Measurements from ENCODE around the gene HOXB7. TPM values are rescaled to one million over a fixed set of nuclear protein-coding genes. Genes with fewer than 3 reads are reported as not detected.

HOXB7 gene
- total RNA-seq, 2 experiments from 2014 or later = 0.29 TPM; not detected in 1

GRCh38 chr17:48594538-48595277, 16.1 kb downstream of the HOXB7 start:
- intact Hi-C loops (cut with micrococcal nuclease) = loop anchor here (2.0 kb wide), 1 partner anchor 570 kb away; no protein-coding TSS in a partner anchor
- Mint-ChIP-seq H3K36me3 (ENCODE audit: low read depth) (no peaks in the 10 kb centered on the region), H3K27ac (no peak overlapping the region), H3K27me3 (ENCODE audit: low read depth) (peaks cover 90% of the 10 kb centered on the region), H3K4me1 (ENCODE audit: low read depth) (peaks cover 34% of the 10 kb centered on the region), H3K9me3 (no peaks in the 10 kb centered on the region), H3K4me3 (no peak overlapping the region)
- CTCF ChIA-PET = interaction anchor here (0.7 to 3.5 kb wide), 8 partner anchors 12 to 335 kb away, joined by 3 to 19 read pairs (median 3); no protein-coding TSS in a partner anchor
- DNase-seq = no peak

- CTCF ChIA-PET = interaction anchor here (0.6 to 3.8 kb wide), 35 partner anchors 11 to 568 kb away, joined by 3 to 40 read pairs (median 4); no protein-coding TSS in a partner anchor
- H3K4me3 Mint-ChIP-seq = peak overlapping the region; percentile 77
- H3K4me1 Mint-ChIP-seq (ENCODE audit: low read depth) = peaks cover 36% of the 10 kb centered on the region
- DNase-seq = peak; percentile 87
- no peaks in the 10 kb centered on the region for H3K36me3 Mint-ChIP-seq (ENCODE audit: low read depth)
- intact Hi-C loops (cut with micrococcal nuclease) = loop anchor here (1.0 to 2.0 kb wide), 4 partner anchors 258 to 569 kb away; no protein-coding TSS in a partner anchor
- H3K9me3 Mint-ChIP-seq = no peaks in the 10 kb centered on the region
- H3K27me3 Mint-ChIP-seq (ENCODE audit: low read depth) = peaks cover 90% of the 10 kb centered on the region
- H3K27ac Mint-ChIP-seq = no peak overlapping the region
Observed at GRCh38 chr17:48593840-48594537, 16.8 kb downstream of the HOXB7 start.

GRCh38 chr17:48593126-48593829, 17.5 kb downstream of the HOXB7 start, which contains the start of gene HOXB5:
Gene HOXB5 (minus strand): TSS chr17:48593779. CDS start chr17:48593682, 97 bp downstream.
- peak; percentile 43 for DNase-seq
- peak within 1 kb of the TSS; percentile 77 for H3K4me3 Mint-ChIP-seq
- intact Hi-C loops (cut with micrococcal nuclease) = loop anchor here (1.0 to 2.0 kb wide), 3 partner anchors 257 to 458 kb away; no protein-coding TSS in a partner anchor
- no peak within 1 kb of the TSS for H3K27ac Mint-ChIP-seq
- peaks cover 90% of the 10 kb centered on the region for H3K27me3 Mint-ChIP-seq (ENCODE audit: low read depth)
- no peaks in the 10 kb centered on the region for H3K9me3 Mint-ChIP-seq
- peaks cover 34% of the 10 kb centered on the region for H3K4me1 Mint-ChIP-seq (ENCODE audit: low read depth)
- CTCF ChIA-PET = interaction anchor here (0.5 to 3.8 kb wide), 50 partner anchors 14 to 567 kb away, joined by 3 to 40 read pairs (median 4); no protein-coding TSS in a partner anchor
- no peaks in the 10 kb centered on the region for H3K36me3 Mint-ChIP-seq (ENCODE audit: low read depth)

- H3K27ac Mint-ChIP-seq = no peak overlapping the region
Observed at GRCh38 chr17:48592577-48592976, 18.2 kb downstream of the HOXB7 start.

GRCh38 chr17:48592057-48592514, 18.7 kb downstream of the HOXB7 start:
- CTCF ChIA-PET = interaction anchor here (1.0 to 3.8 kb wide), 12 partner anchors 15 to 449 kb away, joined by 3 to 40 read pairs (median 11); no protein-coding TSS in a partner anchor
- H3K27ac Mint-ChIP-seq = no peak overlapping the region
- peak overlapping the region; percentile 27 for H3K4me3 Mint-ChIP-seq
- no peak for DNase-seq
- H3K27me3 Mint-ChIP-seq (ENCODE audit: low read depth) = peaks cover 91% of the 10 kb centered on the region
- H3K4me1 Mint-ChIP-seq (ENCODE audit: low read depth) = peaks cover 24% of the 10 kb centered on the region
- no peaks in the 10 kb centered on the region for H3K36me3 Mint-ChIP-seq (ENCODE audit: low read depth)
- intact Hi-C loops (cut with micrococcal nuclease) = loop anchor here (2.0 kb wide), 2 partner anchors 329 to 457 kb away; no protein-coding TSS in a partner anchor
- H3K9me3 Mint-ChIP-seq = no peaks in the 10 kb centered on the region

More at GRCh38 chr17:48592577-48592976, 18.2 kb downstream of the HOXB7 start:
- H3K27me3 Mint-ChIP-seq (ENCODE audit: low read depth) = peaks cover 91% of the 10 kb centered on the region
- CTCF ChIA-PET = interaction anchor here (0.5 to 3.8 kb wide), 32 partner anchors 15 to 567 kb away, joined by 3 to 40 read pairs (median 4); no protein-coding TSS in a partner anchor
- no peaks in the 10 kb centered on the region for H3K36me3 Mint-ChIP-seq (ENCODE audit: low read depth)
- peak overlapping the region; percentile 34 for H3K4me3 Mint-ChIP-seq
- peaks cover 29% of the 10 kb centered on the region for H3K4me1 Mint-ChIP-seq (ENCODE audit: low read depth)
- intact Hi-C loops (cut with micrococcal nuclease) = loop anchor here (2.0 kb wide), 2 partner anchors 330 to 458 kb away; no protein-coding TSS in a partner anchor
- H3K9me3 Mint-ChIP-seq = no peaks in the 10 kb centered on the region
- DNase-seq = peak; percentile 33

GRCh38 chr17:48591255-48592056, 19.4 kb downstream of the HOXB7 start:
- H3K9me3 Mint-ChIP-seq = no peaks in the 10 kb centered on the region
- H3K4me1 Mint-ChIP-seq (ENCODE audit: low read depth) = peaks cover 21% of the 10 kb centered on the region

GRCh38 chr17:48590607-48591161, 20.1 kb downstream of the HOXB7 start:
- Mint-ChIP-seq H3K4me1 (ENCODE audit: low read depth) (peaks cover 24% of the 10 kb centered on the region), H3K27ac (no peak overlapping the region), H3K36me3 (ENCODE audit: low read depth) (no peaks in the 10 kb centered on the region), H3K4me3 (no peak overlapping the region), H3K27me3 (ENCODE audit: low read depth) (peaks cover 92% of the 10 kb centered on the region), H3K9me3 (no peaks in the 10 kb centered on the region)
- CTCF ChIA-PET = interaction anchor here (0.7 to 3.8 kb wide), 4 partner anchors 31 to 257 kb away, joined by 3 to 24 read pairs (median 4); no protein-coding TSS in a partner anchor
- DNase-seq = no peak
- intact Hi-C loops (cut with micrococcal nuclease) = no loop called here

More at GRCh38 chr17:48591255-48592056, 19.4 kb downstream of the HOXB7 start:
- peaks cover 91% of the 10 kb centered on the region for H3K27me3 Mint-ChIP-seq (ENCODE audit: low read depth)
- CTCF ChIA-PET = interaction anchor here (0.6 to 3.8 kb wide), 6 partner anchors 14 to 257 kb away, joined by 3 to 40 read pairs (median 8); no protein-coding TSS in a partner anchor
- no peaks in the 10 kb centered on the region for H3K36me3 Mint-ChIP-seq (ENCODE audit: low read depth)
- DNase-seq = no peak
- H3K27ac Mint-ChIP-seq = no peak overlapping the region
- H3K4me3 Mint-ChIP-seq = no peak overlapping the region
- intact Hi-C loops (cut with micrococcal nuclease) = loop anchor here (2.0 kb wide), 2 partner anchors 329 to 457 kb away; no protein-coding TSS in a partner anchor

GRCh38 chr17:48589831-48590606, 20.8 kb downstream of the HOXB7 start, which contains the start of gene HOXB3:
Gene HOXB3 (minus strand): TSS chr17:48590241. CDS start chr17:48552474, 37,767 bp downstream.
- no peak for DNase-seq
- CTCF ChIA-PET = interaction anchor here (1.0 to 3.8 kb wide), 4 partner anchors 98 to 256 kb away, joined by 3 to 24 read pairs (median 4); no protein-coding TSS in a partner anchor
- H3K9me3 Mint-ChIP-seq = no peaks in the 10 kb centered on the region
- no peak within 1 kb of the TSS for H3K27ac Mint-ChIP-seq
- peaks cover 29% of the 10 kb centered on the region for H3K4me1 Mint-ChIP-seq (ENCODE audit: low read depth)
- H3K36me3 Mint-ChIP-seq (ENCODE audit: low read depth) = no peaks in the 10 kb centered on the region
- H3K4me3 Mint-ChIP-seq = no peak within 1 kb of the TSS
- intact Hi-C loops (cut with micrococcal nuclease) = no loop called here
- H3K27me3 Mint-ChIP-seq (ENCODE audit: low read depth) = peaks cover 91% of the 10 kb centered on the region

- no peak for DNase-seq
- Mint-ChIP-seq H3K4me1 (ENCODE audit: low read depth) (peaks cover 31% of the 10 kb centered on the region), H3K36me3 (ENCODE audit: low read depth) (no peaks in the 10 kb centered on the region), H3K27me3 (ENCODE audit: low read depth) (peaks cover 89% of the 10 kb centered on the region), H3K9me3 (no peaks in the 10 kb centered on the region), H3K4me3 (no peak overlapping the region), H3K27ac (no peak overlapping the region)
- CTCF ChIA-PET = interaction anchor here (0.6 to 3.2 kb wide), 10 partner anchors 29 to 397 kb away, joined by 3 to 14 read pairs (median 4); no protein-coding TSS in a partner anchor
- intact Hi-C loops (cut with micrococcal nuclease) = no loop called here
Observed at GRCh38 chr17:48589060-48589830, 21.6 kb downstream of the HOXB7 start.
